ENCODE measurements around the gene AKAP5. TPM values are rescaled to one million over a fixed set of nuclear protein-coding genes. Genes with fewer than 3 reads are reported as not detected.
"Not testable (repeated sequence)": the region's sequence is repeated elsewhere in the genome, so short reads cannot be mapped to it uniquely, and the experiment has no call there.

Gene AKAP5
- total and polyA plus RNA-seq, 2 donors from 2014 or later = 0.71 to 5.1 TPM

DNA sequence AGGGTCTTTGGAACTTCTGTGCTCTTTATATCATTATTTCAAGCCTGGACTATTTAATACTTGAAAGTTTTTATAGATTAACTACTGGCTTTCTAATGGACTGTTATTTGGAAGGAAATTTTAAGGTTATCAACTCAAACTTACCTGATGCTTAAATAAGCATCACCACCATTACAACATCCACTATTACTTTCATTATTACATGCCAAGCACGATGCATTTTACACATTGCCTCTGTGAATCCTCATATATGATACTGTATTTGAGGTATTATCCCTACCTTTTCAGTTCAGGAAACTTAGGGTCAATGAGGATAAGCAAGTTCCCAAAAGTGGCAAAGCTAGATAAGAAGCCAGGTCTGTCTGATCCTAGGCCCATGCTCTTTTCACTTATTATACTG, 51.7 kb downstream of the AKAP5 start:
- intact Hi-C loops (cut with DNase I) = no loop called here
- FAIRE-seq = no peak

DNA sequence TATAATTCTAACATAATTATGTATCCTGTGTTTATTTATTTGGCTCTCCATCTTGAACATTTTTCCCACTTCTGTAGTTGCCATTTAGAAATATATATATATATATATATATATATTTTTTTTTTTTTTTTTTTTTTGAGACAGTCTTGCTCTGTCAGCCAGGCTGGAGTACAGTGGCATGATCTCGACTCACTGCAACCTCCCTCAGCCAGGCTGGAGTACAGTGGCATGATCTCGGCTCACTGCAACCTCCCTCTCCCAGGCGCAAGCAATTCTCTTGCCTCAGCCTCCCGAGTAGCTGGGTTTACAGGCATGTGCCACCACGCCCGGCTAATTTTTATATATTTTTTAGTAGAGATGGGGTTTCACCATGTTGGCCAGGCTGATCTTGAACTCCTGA, 52.4 kb downstream of the AKAP5 start:
- intact Hi-C loops (cut with DNase I); DNase-seq; H3K4me1 ChIP-seq (ENCODE audit: control insufficient read depth in 2 of 3, insufficient read depth in 2 of 3, low read depth in 1 of 3, low read length in 3 of 3); H3K9me3 ChIP-seq (ENCODE audit: control insufficient read depth in 2 of 3, insufficient read depth in 1 of 3, low read length in 3 of 3); H3K27ac ChIP-seq (ENCODE audit: low read depth in 2 of 2, low read length in 2 of 2); H3K36me3 ChIP-seq (ENCODE audit: control insufficient read depth in 2 of 3, insufficient read depth in 3 of 3, low read length in 3 of 3); FAIRE-seq; H3K27me3 ChIP-seq (ENCODE audit: control insufficient read depth, insufficient read depth, low read length); H3K4me3 ChIP-seq (ENCODE audit: low read length in 3 of 3); H3K9ac ChIP-seq (ENCODE audit: low read length in 3 of 3): not testable (repeated sequence)

More for the DNA sequence above, 51.7 kb downstream of the AKAP5 start:
- no peak for DNase-seq
- H3K9ac ChIP-seq (ENCODE audit: low read length in 3 of 3) = no peak overlapping the region
- TF ChIP-seq, protein P1, sequence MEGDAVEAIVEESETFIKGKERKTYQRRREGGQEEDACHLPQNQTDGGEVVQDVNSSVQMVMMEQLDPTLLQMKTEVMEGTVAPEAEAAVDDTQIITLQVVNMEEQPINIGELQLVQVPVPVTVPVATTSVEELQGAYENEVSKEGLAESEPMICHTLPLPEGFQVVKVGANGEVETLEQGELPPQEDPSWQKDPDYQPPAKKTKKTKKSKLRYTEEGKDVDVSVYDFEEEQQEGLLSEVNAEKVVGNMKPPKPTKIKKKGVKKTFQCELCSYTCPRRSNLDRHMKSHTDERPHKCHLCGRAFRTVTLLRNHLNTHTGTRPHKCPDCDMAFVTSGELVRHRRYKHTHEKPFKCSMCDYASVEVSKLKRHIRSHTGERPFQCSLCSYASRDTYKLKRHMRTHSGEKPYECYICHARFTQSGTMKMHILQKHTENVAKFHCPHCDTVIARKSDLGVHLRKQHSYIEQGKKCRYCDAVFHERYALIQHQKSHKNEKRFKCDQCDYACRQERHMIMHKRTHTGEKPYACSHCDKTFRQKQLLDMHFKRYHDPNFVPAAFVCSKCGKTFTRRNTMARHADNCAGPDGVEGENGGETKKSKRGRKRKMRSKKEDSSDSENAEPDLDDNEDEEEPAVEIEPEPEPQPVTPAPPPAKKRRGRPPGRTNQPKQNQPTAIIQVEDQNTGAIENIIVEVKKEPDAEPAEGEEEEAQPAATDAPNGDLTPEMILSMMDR (IDR thresholded peaks at IDR 0.05; ENCODE audit: borderline replicate concordance, extremely low read depth, insufficient read depth) = no peak
- no peak overlapping the region for H3K4me3 ChIP-seq (ENCODE audit: low read length in 3 of 3)
- H3K4me1 ChIP-seq (ENCODE audit: control insufficient read depth in 2 of 3, insufficient read depth in 2 of 3, low read depth in 1 of 3, low read length in 3 of 3) = no peaks in the 10 kb centered on the region
- H3K27ac ChIP-seq (ENCODE audit: low read depth in 2 of 2, low read length in 2 of 2) = no peak overlapping the region
- H3K27me3 ChIP-seq (ENCODE audit: control insufficient read depth, insufficient read depth, low read length) = no peaks in the 10 kb centered on the region
- H3K36me3 ChIP-seq (ENCODE audit: control insufficient read depth in 2 of 3, insufficient read depth in 3 of 3, low read length in 3 of 3) = peaks cover 0 to 4% (median 0%) of the 10 kb centered on the region in 3 donors
- H3K9me3 ChIP-seq (ENCODE audit: control insufficient read depth in 2 of 3, insufficient read depth in 1 of 3, low read length in 3 of 3) = no peaks in the 10 kb centered on the region

DNA sequence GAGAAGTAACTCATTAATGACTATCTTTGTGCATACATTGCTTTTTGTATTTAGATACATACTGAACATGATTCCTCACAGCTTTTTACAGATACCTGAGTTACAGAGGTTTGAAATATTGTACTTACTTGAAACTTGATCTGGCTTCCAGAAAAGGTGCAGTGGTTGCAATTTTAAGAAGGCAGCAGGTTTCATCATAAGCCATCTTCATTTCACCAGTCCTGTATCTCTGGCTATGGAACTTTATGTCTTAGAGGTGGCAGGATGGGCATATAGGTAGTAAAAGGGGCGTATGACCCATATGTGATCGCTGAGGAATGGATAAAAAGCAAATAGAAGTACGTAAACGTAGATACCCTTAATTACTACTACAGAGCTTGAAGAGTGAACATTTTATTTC, 52.9 kb downstream of the AKAP5 start:
- H3K4me1 ChIP-seq (ENCODE audit: control insufficient read depth in 2 of 3, insufficient read depth in 2 of 3, low read depth in 1 of 3, low read length in 3 of 3) = no peaks in the 10 kb centered on the region
- H3K4me3 ChIP-seq (ENCODE audit: low read length in 3 of 3) = no peak overlapping the region
- no peak overlapping the region for H3K27ac ChIP-seq (ENCODE audit: low read depth in 2 of 2, low read length in 2 of 2)
- TF ChIP-seq, protein P1 (IDR thresholded peaks at IDR 0.05; ENCODE audit: borderline replicate concordance, extremely low read depth, insufficient read depth) = no peak
- H3K9me3 ChIP-seq (ENCODE audit: control insufficient read depth in 2 of 3, insufficient read depth in 1 of 3, low read length in 3 of 3) = no peaks in the 10 kb centered on the region
- no peaks in the 10 kb centered on the region for H3K27me3 ChIP-seq (ENCODE audit: control insufficient read depth, insufficient read depth, low read length)
- DNase-seq = no peak
- peaks cover 0 to 13% (median 0%) of the 10 kb centered on the region in 3 donors for H3K36me3 ChIP-seq (ENCODE audit: control insufficient read depth in 2 of 3, insufficient read depth in 3 of 3, low read length in 3 of 3)
- no peak for FAIRE-seq
- H3K9ac ChIP-seq (ENCODE audit: low read length in 3 of 3) = no peak overlapping the region
- intact Hi-C loops (cut with DNase I) = no loop called here

DNA sequence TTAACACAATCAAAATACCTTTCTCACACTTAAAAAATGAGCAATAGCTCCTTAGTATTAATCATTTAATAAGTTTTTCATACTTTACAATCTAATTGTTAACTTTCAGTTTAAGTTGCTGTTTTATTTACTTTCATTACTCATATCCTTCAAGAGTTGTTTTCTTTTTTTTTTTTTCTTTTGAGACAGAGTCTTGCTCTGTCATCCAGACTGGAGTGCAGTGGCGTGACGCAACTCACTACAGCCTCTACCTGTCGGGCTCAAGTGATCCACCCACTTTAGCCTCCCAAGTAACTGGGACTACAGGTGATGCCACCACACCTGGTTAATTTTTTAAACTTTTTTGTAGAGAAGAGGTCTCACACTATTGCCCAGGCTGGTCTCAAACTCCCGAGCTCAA, 55.4 kb downstream of the AKAP5 start:
- no peak for DNase-seq
- no peak overlapping the region for H3K4me3 ChIP-seq (ENCODE audit: low read length in 3 of 3)
- no peaks in the 10 kb centered on the region for H3K27me3 ChIP-seq (ENCODE audit: control insufficient read depth, insufficient read depth, low read length)
- TF ChIP-seq, protein P1 (IDR thresholded peaks at IDR 0.05; ENCODE audit: borderline replicate concordance, extremely low read depth, insufficient read depth) = no peak
- no peaks in the 10 kb centered on the region for H3K9me3 ChIP-seq (ENCODE audit: control insufficient read depth in 2 of 3, insufficient read depth in 1 of 3, low read length in 3 of 3)
- H3K27ac ChIP-seq (ENCODE audit: low read depth in 2 of 2, low read length in 2 of 2) = no peak overlapping the region
- H3K4me1 ChIP-seq (ENCODE audit: control insufficient read depth in 2 of 3, insufficient read depth in 2 of 3, low read depth in 1 of 3, low read length in 3 of 3) = no peaks in the 10 kb centered on the region
- H3K9ac ChIP-seq (ENCODE audit: low read length in 3 of 3) = no peak overlapping the region
- FAIRE-seq = no peak
- intact Hi-C loops (cut with DNase I) = no loop called here
- H3K36me3 ChIP-seq (ENCODE audit: control insufficient read depth in 2 of 3, insufficient read depth in 3 of 3, low read length in 3 of 3) = peaks cover 0 to 15% (median 0%) of the 10 kb centered on the region in 3 donors
